HG03354 (cell line): ENCODE measurements around the gene UBASH3B.
"Not testable (repeated sequence)": the region's sequence is repeated elsewhere in the genome, so short reads cannot be mapped to it uniquely, and the experiment has no call there.

Experiments
- ATAC-seq: cut with Tn5 transposase; IDR thresholded peaks from one replicate; pipeline ENCODE4 v1.9.1; 2021; ENCODE audit warnings: mild to moderate bottlenecking; ENCODE audit not compliant: unreplicated experiment, poor library complexity, severe bottlenecking

The UBASH3B gene

DNA sequence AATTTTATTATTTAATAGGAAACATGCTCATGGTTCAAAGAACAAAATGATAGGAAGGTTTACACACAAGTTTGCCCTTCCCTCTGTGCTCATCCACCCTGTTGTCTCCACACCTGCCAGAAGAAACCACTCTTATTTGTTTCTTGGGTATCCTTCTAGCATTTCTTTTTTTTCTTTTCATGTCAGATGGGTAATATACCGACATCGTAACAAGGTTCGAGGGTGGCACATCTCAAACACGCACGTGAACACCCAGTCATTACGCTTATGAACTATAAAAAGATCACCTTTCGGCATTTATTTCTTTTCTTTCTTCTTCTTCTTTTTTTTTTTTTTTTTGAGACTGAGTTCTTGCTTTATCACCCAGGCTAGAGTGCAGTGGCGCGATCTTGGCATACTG lies 70.5 kb downstream of the UBASH3B start:
- ATAC-seq: no peak

GRCh38 chr11:122727101-122727929 lies 71.8 kb downstream of the UBASH3B start:
- ATAC-seq: peak; percentile 87

GRCh38 chr11:122728561-122728960 lies 73.0 kb downstream of the UBASH3B start:
- ATAC-seq: no peak

DNA sequence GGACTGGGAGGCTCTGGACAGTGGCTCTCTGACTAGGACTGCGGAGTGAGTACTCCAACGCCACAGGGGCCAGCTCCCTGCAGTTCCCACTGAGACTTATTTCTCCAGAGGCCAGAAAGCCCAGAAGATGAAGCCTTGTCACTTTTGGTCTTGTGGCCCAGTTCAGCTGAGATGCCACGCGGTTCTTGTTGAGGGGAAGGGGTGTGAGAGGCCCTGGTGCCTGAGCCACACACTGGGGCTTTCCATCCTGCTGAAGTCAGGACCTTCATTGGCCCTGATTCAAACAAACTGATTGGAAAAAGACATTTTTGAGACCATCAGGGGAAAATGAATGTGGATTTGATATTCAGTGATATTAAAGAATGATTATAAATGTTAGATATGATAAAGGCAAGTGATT lies 73.6 kb downstream of the UBASH3B start:
- ATAC-seq: no peak

DNA sequence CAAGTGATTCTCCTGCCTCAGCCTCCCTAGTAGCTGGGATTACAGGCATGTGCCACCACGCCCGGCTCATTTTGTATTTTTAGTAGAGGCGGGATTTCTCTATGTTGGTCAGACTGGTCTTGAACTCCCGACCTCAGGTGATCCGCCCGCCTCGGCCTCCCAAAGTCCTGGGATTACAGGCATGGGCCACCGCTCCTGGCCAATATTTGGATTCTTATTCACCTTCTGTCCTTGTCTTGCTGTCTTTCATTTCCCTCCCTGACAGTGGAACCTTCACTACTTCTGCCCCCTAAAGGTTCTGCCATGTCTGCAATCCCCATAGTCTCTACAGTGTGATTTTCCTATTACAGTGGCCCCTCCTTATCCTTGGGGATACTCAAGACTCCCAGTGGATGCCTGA lies 75.2 kb downstream of the UBASH3B start:
- not testable (repeated sequence) for ATAC-seq

DNA sequence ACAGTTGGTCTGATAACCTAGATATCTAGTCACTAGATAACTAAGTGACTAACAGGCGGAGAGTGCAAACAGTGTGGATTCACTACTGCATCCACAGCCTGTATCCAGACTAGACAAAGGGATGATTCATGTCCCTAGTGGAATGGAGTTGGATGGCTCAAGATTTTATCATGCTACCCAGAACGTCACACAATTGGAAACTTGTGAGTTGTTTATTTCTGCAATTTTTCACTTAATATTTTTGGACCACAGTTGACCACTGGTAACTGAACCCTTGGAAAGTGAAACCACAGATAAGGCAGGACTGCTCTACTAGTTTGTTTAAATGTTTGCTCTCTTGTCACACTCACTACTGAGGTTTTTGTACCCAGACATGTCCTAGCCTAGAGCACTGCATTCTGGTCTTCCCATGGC lies 76.0 kb downstream of the UBASH3B start:
- ATAC-seq: no peak

DNA sequence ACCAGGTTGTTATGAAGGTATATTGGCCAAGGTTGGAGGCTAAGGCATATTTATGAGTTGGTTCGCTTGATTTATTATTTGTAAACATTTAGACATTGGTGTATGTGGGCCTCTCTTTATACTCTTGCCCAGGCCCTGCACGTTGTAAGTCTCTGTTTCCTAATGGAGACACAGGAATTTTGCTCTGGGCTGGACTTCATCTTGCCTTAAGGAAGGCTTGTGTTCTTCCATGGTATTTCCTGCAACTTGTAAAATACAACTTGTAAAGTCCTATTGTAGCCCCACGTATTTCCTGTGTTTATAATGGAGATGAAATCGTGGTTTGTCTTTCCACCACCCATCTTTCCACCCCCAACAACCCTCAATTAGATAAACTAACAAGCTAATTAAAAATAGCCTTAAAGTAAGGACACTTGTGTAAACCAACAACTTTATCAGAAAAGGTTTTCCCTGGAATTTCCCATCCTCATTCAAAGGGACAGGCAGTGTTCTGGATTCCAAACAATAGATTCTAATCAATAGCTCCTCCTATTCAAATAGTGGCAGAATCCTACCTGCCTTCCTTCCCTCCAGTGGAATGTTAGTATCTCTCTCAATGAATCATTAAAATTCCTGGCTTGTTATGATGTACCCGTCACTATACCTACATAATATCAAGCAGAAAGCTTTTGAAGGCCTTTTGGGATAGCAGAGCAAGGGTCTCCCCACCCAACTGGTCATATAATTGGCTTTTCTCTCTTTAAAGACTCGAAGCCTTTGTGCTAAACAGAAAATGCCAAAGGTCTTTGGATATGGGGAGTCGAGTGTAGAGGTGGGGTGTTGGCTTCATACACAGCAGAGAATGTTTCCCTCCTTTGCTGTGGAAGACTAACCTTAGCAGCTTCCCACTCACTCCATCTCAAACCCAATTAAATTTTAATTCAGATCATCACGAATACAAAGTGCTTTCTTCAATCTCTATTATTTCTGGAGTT lies 77.1 kb downstream of the UBASH3B start:
- no peak for ATAC-seq

DNA sequence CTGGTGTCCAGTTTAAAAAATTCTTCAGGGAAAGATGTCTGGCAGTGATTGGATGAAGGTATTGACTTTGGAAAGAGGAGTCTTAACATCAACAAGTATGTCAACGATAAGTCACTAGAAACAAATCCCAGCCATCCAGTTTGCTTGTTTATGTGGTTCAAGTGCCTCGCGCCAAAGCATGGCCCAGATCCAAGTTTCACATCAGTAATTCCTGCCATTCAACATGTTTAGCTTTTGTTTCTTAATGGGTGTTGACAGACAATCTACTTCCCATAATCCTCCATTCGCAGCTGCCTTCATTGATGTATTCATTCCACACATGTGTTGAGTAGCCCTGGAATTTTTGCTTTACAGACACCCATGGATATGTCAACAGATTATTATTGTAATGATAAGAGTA lies 77.8 kb downstream of the UBASH3B start:
- ATAC-seq: no peak

- no peak for ATAC-seq
These were observed 79.5 kb downstream of the UBASH3B start for GRCh38 chr11:122734848-122735496.

DNA sequence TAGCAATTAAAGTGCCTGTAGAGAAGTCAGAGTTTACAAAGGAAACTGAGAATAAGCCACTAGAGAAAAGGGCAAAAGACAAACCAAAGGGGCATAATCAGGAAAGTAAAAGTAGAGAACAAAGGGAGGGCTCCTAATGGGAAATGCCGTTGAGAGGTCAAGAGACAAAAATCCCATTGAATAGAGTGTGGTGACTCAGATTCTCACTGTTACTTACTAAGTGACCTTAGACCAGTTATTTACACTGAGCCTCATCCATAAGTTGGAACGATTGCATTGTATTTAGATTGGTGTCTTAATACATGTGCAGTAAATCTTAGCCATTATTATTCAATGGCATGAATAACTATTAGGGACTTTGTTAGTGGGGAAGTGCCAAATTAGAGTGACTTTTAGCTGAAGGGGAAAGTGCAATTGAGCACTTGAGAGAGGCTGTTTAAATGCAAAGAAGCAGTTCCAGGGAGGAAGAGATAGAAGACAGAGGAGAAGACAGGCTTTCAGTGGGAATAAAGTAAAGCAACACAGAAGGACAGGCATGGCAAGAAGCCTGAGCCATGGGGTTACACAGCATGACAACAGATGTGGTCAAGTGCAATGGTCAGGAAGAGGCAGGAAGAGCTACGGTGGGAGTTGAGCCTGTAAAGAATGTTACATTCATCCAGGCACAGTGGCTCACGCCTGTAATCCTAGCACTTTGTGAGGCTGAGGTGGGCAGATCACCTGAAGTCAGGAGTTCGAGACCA lies 82.6 kb downstream of the UBASH3B start:
- no peak for ATAC-seq

DNA sequence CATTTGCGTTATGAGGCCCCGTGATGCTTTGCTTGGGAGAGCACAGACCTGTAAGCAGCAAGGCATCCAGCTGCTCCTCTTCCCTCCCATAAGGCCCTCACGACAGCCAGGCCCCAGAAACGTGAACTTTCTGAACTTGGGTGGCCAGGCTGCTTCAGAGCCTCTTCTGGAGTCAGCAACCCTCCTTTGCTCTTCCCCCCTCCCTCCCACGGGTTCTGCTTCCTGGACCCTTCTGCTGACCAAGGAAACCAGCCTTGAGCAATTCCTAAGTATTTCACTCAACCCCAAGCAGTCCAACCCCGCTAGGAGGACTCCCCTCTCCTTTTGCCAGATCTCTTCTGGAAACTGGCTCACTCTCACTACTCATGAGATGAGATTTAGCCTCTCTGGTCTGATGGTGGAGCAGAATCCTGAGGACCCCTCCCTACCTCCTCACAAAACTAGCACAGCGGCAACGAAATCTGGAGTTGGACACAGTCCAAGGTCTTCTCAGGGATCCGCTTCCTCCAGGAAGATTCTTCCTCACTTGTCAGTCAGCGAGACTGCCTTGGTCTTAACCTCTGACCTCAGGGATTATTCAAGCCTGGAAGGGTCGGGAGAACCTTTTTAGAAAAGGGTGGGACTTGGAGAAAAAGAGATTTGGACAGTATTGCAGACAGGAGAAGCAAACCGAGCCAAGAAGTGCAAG lies 86.2 kb downstream of the UBASH3B start:
- no peak for ATAC-seq

DNA sequence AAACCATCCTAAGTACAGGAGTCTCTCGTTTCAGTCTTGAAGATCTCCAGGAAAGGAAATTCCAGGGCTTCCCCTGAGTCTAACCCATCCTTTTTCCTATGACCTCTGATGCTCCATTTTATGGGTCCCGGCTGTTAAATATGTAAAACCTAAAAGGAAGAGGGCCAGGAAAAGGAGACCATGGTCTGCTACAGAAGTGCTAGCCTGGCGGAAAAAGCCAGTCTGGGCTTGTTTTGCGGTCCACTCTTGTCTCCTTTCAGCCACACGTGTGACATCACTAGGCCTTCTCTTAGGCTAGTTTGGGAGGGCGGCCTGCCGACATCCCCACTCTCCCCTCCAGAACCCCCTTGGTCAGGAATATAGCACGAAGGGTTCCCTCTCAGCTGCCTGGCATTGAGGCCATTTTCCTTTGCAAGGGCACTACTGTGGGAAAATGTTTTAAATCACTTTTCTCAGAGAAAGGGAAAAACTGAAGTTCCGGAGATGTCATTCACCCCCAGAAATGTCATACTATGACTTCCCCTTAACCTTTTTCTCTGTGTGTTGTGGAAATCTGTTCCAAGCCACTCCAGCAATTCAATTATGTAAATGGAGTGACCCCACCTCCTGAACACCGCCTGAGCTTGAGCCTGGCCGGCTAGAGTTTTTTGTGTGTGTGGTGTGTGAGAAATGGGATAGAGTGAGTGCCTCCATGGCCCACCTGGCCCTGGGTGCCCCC lies 86.9 kb downstream of the UBASH3B start:
- ATAC-seq: no peak

- ATAC-seq: no peak
These were observed 87.7 kb downstream of the UBASH3B start for GRCh38 chr11:122743097-122743741.

- peak; percentile 55 for ATAC-seq
These were observed 88.4 kb downstream of the UBASH3B start for GRCh38 chr11:122743949-122744348.

- peak; percentile 8 for ATAC-seq
These were observed 88.8 kb downstream of the UBASH3B start for GRCh38 chr11:122744357-122744756.

- ATAC-seq: no peak
These were observed 89.6 kb downstream of the UBASH3B start for GRCh38 chr11:122745111-122745510.

GRCh38 chr11:122746050-122746478 lies 90.5 kb downstream of the UBASH3B start:
- ATAC-seq: peak; percentile 76
